ENCODE measurements around the gene LRG1. TPM values are rescaled to one million over a fixed set of nuclear protein-coding genes. Genes with fewer than 3 reads are reported as not detected.

LRG1 gene
- total and polyA plus RNA-seq, 2 of the 13 experiments (the other 11 are each of a cell fraction or from before 2014, with no cell fraction given): 12.0 to 39.3 TPM

DNA sequence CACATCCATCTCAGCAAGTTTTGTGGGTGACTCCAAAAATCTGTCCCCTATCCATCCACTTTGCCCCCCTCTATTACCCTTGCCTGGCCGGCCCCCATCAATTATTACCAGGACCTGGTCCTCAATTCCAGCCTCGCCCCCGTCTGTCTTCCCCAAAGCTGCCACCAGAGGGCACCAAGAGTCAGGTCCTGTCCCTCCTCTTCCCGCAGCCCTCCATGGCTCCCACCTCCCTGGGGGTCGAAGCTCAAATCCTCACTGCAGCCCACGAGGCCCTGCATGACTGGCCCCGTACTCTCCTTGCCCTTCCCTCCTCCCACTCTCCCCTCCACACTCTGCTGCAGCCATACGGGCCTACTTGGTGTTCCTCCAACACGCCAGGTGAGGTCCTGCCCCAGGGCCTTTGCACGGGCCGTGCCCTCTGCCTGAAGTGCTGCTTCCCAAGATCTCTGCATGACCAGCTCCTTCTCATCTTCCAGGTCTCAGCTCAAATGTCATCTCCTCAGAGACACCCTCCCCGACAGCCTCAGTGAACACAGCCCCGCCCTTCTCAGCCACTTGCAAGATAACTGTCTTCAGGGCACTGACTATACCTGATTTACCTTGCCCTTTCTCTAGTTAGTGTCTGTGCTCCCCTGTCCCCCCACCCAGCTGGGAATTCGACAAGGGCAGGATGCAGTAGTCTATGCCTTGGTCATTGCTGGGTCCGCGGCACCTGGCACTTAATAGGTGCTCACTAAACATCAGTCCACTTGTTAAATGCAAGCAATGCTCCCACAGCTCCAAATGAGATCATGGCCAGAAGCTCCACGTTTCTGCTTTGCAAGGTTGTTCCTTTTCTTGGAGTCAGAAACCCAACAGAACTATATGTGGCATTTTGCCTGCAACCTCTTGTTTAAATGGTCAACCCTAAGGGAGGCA lies 36.4 kb upstream of the LRG1 start (continued):
- TF ChIP-seq, protein P1, sequence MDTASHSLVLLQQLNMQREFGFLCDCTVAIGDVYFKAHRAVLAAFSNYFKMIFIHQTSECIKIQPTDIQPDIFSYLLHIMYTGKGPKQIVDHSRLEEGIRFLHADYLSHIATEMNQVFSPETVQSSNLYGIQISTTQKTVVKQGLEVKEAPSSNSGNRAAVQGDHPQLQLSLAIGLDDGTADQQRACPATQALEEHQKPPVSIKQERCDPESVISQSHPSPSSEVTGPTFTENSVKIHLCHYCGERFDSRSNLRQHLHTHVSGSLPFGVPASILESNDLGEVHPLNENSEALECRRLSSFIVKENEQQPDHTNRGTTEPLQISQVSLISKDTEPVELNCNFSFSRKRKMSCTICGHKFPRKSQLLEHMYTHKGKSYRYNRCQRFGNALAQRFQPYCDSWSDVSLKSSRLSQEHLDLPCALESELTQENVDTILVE (CRISPR knock-in tag; IDR thresholded peaks at IDR 0.05): peak; percentile 30; the same call in 1 of the 2 replicates
- TF ChIP-seq FOXK1 (CRISPR knock-in tag; IDR thresholded peaks at IDR 0.05; ENCODE audit: borderline replicate concordance, low read depth): peak; percentile 29; the same call in 1 of the 2 replicates
- TF ChIP-seq ZNF260 (CRISPR knock-in tag; IDR thresholded peaks at IDR 0.05; ENCODE audit: borderline replicate concordance, low read depth): no peak
- TF ChIP-seq, protein P2, sequence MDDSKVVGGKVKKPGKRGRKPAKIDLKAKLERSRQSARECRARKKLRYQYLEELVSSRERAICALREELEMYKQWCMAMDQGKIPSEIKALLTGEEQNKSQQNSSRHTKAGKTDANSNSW (CRISPR knock-in tag; IDR thresholded peaks at IDR 0.05; ENCODE audit: borderline replicate concordance): no peak
- no peak for TF ChIP-seq SP2 (CRISPR knock-in tag; IDR thresholded peaks at IDR 0.05)
- TF ChIP-seq HCFC1 (IDR thresholded peaks at IDR 0.05; ENCODE audit: low read depth, low read length): no peak
- no peak for TF ChIP-seq MXI1 (IDR thresholded peaks at IDR 0.05; ENCODE audit: borderline replicate concordance, low read depth, low read length)
- TF ChIP-seq NFE2L1 (CRISPR knock-in tag; IDR thresholded peaks at IDR 0.05; ENCODE audit: borderline replicate concordance): no peak
- TF ChIP-seq NCOR1 (IDR thresholded peaks at IDR 0.05; ENCODE audit: borderline replicate concordance, low read length): peak; percentile 14; the same call in 1 of the 2 replicates
- TF ChIP-seq, protein P3, sequence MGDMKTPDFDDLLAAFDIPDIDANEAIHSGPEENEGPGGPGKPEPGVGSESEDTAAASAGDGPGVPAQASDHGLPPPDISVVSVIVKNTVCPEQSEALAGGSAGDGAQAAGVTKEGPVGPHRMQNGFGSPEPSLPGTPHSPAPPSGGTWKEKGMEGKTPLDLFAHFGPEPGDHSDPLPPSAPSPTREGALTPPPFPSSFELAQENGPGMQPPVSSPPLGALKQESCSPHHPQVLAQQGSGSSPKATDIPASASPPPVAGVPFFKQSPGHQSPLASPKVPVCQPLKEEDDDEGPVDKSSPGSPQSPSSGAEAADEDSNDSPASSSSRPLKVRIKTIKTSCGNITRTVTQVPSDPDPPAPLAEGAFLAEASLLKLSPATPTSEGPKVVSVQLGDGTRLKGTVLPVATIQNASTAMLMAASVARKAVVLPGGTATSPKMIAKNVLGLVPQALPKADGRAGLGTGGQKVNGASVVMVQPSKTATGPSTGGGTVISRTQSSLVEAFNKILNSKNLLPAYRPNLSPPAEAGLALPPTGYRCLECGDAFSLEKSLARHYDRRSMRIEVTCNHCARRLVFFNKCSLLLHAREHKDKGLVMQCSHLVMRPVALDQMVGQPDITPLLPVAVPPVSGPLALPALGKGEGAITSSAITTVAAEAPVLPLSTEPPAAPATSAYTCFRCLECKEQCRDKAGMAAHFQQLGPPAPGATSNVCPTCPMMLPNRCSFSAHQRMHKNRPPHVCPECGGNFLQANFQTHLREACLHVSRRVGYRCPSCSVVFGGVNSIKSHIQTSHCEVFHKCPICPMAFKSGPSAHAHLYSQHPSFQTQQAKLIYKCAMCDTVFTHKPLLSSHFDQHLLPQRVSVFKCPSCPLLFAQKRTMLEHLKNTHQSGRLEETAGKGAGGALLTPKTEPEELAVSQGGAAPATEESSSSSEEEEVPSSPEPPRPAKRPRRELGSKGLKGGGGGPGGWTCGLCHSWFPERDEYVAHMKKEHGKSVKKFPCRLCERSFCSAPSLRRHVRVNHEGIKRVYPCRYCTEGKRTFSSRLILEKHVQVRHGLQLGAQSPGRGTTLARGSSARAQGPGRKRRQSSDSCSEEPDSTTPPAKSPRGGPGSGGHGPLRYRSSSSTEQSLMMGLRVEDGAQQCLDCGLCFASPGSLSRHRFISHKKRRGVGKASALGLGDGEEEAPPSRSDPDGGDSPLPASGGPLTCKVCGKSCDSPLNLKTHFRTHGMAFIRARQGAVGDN (CRISPR knock-in tag; IDR thresholded peaks at IDR 0.05): peak; percentile 58
- TF ChIP-seq MAF1 (CRISPR knock-in tag; IDR thresholded peaks at IDR 0.05; ENCODE audit: borderline replicate concordance): no peak
- TF ChIP-seq, protein P4, sequence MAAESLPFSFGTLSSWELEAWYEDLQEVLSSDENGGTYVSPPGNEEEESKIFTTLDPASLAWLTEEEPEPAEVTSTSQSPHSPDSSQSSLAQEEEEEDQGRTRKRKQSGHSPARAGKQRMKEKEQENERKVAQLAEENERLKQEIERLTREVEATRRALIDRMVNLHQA (CRISPR knock-in tag; IDR thresholded peaks at IDR 0.05): no peak
- no peak for TF ChIP-seq ELF1 (CRISPR knock-in tag; IDR thresholded peaks at IDR 0.05)
- TF ChIP-seq, protein P5, sequence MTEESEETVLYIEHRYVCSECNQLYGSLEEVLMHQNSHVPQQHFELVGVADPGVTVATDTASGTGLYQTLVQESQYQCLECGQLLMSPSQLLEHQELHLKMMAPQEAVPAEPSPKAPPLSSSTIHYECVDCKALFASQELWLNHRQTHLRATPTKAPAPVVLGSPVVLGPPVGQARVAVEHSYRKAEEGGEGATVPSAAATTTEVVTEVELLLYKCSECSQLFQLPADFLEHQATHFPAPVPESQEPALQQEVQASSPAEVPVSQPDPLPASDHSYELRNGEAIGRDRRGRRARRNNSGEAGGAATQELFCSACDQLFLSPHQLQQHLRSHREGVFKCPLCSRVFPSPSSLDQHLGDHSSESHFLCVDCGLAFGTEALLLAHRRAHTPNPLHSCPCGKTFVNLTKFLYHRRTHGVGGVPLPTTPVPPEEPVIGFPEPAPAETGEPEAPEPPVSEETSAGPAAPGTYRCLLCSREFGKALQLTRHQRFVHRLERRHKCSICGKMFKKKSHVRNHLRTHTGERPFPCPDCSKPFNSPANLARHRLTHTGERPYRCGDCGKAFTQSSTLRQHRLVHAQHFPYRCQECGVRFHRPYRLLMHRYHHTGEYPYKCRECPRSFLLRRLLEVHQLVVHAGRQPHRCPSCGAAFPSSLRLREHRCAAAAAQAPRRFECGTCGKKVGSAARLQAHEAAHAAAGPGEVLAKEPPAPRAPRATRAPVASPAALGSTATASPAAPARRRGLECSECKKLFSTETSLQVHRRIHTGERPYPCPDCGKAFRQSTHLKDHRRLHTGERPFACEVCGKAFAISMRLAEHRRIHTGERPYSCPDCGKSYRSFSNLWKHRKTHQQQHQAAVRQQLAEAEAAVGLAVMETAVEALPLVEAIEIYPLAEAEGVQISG (CRISPR knock-in tag; IDR thresholded peaks at IDR 0.05): no peak
- TF ChIP-seq, protein P6, sequence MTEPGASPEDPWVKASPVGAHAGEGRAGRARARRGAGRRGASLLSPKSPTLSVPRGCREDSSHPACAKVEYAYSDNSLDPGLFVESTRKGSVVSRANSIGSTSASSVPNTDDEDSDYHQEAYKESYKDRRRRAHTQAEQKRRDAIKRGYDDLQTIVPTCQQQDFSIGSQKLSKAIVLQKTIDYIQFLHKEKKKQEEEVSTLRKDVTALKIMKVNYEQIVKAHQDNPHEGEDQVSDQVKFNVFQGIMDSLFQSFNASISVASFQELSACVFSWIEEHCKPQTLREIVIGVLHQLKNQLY (CRISPR knock-in tag; IDR thresholded peaks at IDR 0.05): no peak
- TF ChIP-seq, protein P7, sequence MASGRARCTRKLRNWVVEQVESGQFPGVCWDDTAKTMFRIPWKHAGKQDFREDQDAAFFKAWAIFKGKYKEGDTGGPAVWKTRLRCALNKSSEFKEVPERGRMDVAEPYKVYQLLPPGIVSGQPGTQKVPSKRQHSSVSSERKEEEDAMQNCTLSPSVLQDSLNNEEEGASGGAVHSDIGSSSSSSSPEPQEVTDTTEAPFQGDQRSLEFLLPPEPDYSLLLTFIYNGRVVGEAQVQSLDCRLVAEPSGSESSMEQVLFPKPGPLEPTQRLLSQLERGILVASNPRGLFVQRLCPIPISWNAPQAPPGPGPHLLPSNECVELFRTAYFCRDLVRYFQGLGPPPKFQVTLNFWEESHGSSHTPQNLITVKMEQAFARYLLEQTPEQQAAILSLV (CRISPR knock-in tag; IDR thresholded peaks at IDR 0.05; ENCODE audit: borderline replicate concordance): peak; percentile 74; the same call in 1 of the 2 replicates
